Measurements from ENCODE around the gene PCDHB11.
A peak's percentile ranks its signal among the peaks of the same experiment; 100 is the strongest.
"Not testable (repeated sequence)": the region's sequence is repeated elsewhere in the genome, so short reads cannot be mapped to it uniquely, and the experiment has no call there.

The PCDHB11 gene

DNA sequence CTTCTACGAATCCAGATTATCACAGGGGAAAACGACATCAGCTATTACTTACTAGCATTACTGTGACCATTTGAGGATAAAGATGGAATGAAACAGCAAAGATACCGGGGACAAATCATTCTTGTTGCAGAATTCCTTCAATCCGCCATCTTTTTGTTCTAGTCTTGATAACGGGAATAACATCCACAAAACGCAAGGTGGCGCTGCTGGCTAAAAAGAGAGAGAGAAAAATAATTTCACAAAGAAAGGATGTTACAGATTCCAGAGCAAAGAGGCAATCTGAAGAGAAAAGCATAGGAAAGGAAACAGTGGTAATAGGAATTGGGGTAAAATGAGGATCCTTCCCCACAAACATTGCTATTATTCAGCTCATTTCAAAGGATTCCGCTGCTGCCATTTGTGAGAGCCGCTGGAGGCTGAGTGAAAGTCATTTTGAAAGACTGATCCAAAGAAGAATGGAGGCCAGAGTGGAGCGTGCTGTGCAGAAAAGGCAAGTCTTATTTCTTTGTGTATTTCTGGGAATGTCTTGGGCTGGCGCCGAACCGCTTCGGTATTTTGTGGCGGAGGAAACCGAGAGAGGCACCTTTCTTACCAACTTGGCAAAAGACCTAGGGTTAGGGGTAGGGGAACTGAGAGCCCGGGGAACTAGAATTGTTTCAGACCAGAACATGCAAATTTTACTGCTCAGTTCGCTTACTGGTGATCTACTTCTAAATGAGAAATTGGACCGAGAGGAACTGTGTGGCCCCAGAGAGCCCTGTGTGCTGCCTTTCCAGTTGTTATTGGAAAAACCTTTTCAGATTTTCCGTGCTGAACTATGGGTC, 26.8 kb upstream of the PCDHB11 start, which contains the start of gene PCDHB7:
TSS of gene PCDHB7 (plus strand) at position 264 of the 824 bp plus-strand sequence. CDS start at position 456, 192 bp downstream.
- DNase-seq (ENCODE audit: insufficient read length, low spot score) (no peak), FAIRE-seq (no peak)

DNA sequence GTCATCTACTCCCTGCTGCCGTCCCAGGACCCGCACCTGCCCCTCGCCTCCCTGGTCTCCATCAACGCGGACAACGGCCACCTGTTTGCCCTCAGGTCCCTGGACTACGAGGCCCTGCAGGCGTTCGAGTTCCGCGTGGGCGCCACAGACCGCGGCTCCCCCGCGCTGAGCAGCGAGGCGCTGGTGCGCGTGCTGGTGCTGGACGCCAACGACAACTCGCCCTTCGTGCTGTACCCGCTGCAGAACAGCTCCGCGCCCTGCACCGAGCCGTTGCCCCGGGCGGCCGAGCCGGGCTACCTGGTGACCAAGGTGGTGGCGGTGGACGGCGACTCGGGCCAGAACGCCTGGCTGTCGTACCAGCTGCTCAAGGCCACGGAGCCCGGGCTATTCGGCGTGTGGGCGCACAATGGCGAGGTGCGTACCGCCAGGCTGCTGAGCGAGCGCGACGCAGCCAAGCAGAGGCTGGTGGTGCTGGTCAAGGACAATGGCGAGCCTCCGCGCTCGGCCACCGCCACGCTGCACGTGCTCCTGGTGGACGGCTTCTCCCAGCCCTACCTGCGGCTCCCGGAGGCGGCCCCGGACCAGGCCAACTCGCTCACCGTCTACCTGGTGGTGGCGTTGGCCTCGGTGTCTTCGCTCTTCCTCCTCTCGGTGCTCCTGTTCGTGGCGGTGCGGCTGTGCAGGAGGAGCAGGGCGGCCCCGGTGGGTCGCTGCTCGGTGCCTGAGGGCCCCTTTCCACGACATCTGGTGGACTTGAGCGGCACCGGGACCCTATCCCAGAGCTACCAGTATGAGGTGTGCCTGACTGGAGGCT, 24.9 kb upstream of the PCDHB11 start:
- not testable (repeated sequence) for DNase-seq (ENCODE audit: insufficient read length, low spot score); FAIRE-seq

More for the DNA sequence above, 26.8 kb upstream of the PCDHB11 start, which contains the start of gene PCDHB7:
- TF ChIP-seq POLR2A (IDR thresholded peaks at IDR 0.05; ENCODE audit: low read depth, low read length) (no peak), PAX5 (IDR thresholded peaks at IDR 0.05; ENCODE audit: insufficient read depth, low read length, severe bottlenecking) (no peak), POU2F2 (IDR thresholded peaks at IDR 0.05; ENCODE audit: low read depth, low read length) (no peak), SPI1 (IDR thresholded peaks at IDR 0.05; ENCODE audit: low read depth, low read length) (no peak), POLR2AphosphoS5 (IDR thresholded peaks at IDR 0.05; ENCODE audit: low read depth, low read length) (no peak), TAF1 (IDR thresholded peaks at IDR 0.05; ENCODE audit: low read depth, low read length) (no peak)

GRCh38 chr5:141175933-141176332, 23.5 kb upstream of the PCDHB11 start:
- no peak for FAIRE-seq
- TF ChIP-seq TAF1 (IDR thresholded peaks at IDR 0.05; ENCODE audit: low read depth, low read length) (no peak), POU2F2 (IDR thresholded peaks at IDR 0.05; ENCODE audit: low read depth, low read length) (no peak), POLR2AphosphoS5 (IDR thresholded peaks at IDR 0.05; ENCODE audit: low read depth, low read length) (no peak), POLR2A (IDR thresholded peaks at IDR 0.05; ENCODE audit: low read depth, low read length) (no peak), PAX5 (IDR thresholded peaks at IDR 0.05; ENCODE audit: insufficient read depth, low read length, severe bottlenecking) (no peak), SPI1 (IDR thresholded peaks at IDR 0.05; ENCODE audit: low read depth, low read length) (no peak)
- DNase-seq (ENCODE audit: insufficient read length, low spot score): no peak

DNA sequence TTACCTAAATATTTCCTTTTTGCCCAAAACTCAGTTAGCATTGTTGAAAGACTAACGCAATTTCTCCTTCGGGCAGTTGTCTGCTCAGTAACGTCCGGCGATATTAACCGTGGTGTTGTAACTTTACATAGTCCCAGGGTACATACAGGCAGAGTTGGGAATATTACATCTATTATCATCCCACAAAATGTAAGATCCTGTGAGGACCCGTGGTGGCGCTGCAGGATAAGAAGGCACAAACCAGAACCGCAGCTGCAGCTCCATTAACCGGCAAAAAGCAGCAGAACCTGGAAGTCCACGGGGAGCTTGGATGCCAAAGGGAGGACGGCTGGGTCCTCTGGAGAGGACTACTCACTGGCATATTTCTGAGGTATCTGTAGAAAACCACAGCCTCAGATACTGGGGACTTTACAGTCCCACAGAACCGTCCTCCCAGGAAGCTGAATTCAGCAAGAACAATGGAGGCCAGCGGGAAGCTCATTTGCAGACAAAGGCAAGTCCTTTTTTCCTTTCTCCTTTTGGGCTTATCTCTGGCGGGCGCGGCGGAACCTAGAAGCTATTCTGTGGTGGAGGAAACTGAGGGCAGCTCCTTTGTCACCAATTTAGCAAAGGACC, 21.7 kb upstream of the PCDHB11 start, which contains the start of gene PCDHB8:
TSS of gene PCDHB8 (plus strand) at position 214 of the 615 bp plus-strand sequence. CDS start at position 459, 245 bp downstream.
- peak; percentile 20 for FAIRE-seq
- DNase-seq (ENCODE audit: insufficient read length, low spot score): not testable (repeated sequence)

DNA sequence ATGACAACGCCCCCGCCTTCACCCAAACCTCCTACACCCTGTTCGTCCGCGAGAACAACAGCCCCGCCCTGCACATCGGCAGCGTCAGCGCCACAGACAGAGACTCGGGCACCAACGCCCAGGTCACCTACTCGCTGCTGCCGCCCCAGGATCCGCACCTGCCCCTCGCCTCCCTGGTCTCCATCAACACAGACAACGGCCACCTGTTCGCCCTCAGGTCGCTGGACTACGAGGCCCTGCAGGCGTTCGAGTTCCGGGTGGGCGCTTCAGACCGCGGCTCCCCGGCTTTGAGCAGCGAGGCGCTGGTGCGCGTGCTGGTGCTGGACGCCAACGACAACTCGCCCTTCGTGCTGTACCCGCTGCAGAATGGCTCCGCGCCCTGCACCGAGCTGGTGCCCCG, 20.1 kb upstream of the PCDHB11 start:
- not testable (repeated sequence) for FAIRE-seq; DNase-seq (ENCODE audit: insufficient read length, low spot score)

GRCh38 chr5:141179876-141180275, 19.6 kb upstream of the PCDHB11 start:
- not testable (repeated sequence) for DNase-seq (ENCODE audit: insufficient read length, low spot score); FAIRE-seq

DNA sequence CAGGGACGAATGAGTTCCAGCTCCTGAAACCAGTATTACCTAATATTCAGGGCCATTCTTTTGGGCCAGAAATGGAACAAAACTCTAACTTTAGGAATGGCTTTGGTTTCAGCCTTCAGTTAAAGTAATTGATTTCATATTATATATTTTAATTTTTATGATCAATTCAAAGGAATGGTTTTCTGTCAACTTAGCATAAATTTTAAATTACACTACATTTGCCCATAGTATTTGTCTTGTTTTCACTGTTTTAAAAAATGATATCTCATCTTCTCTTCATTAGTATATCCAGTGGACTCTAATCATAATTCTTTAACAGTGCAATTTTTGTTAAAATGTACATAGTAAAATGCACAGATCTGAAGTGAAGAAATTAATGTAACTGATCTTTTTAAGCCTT, 19.1 kb upstream of the PCDHB11 start:
- TF ChIP-seq TAF1 (IDR thresholded peaks at IDR 0.05; ENCODE audit: low read depth, low read length): no peak
- TF ChIP-seq POLR2AphosphoS5 (IDR thresholded peaks at IDR 0.05; ENCODE audit: low read depth, low read length): no peak
- TF ChIP-seq POU2F2 (IDR thresholded peaks at IDR 0.05; ENCODE audit: low read depth, low read length): no peak
- no peak for TF ChIP-seq POLR2A (IDR thresholded peaks at IDR 0.05; ENCODE audit: low read depth, low read length)
- no peak for TF ChIP-seq SPI1 (IDR thresholded peaks at IDR 0.05; ENCODE audit: low read depth, low read length)
- no peak for TF ChIP-seq PAX5 (IDR thresholded peaks at IDR 0.05; ENCODE audit: insufficient read depth, low read length, severe bottlenecking)
- no peak for DNase-seq (ENCODE audit: insufficient read length, low spot score)
- FAIRE-seq: no peak

GRCh38 chr5:141182248-141182647, 17.2 kb upstream of the PCDHB11 start, which contains the start of gene PCDHB16:
Gene PCDHB16 (plus strand): TSS chr5:141182387. CDS start chr5:141182560, 173 bp downstream.
- no peak for DNase-seq (ENCODE audit: insufficient read length, low spot score)
- no peak for FAIRE-seq
- TF ChIP-seq PAX5 (IDR thresholded peaks at IDR 0.05; ENCODE audit: insufficient read depth, low read length, severe bottlenecking) (no peak), TAF1 (IDR thresholded peaks at IDR 0.05; ENCODE audit: low read depth, low read length) (no peak), POLR2A (IDR thresholded peaks at IDR 0.05; ENCODE audit: low read depth, low read length) (no peak), POU2F2 (IDR thresholded peaks at IDR 0.05; ENCODE audit: low read depth, low read length) (no peak), POLR2AphosphoS5 (IDR thresholded peaks at IDR 0.05; ENCODE audit: low read depth, low read length) (no peak), SPI1 (IDR thresholded peaks at IDR 0.05; ENCODE audit: low read depth, low read length) (no peak)

DNA sequence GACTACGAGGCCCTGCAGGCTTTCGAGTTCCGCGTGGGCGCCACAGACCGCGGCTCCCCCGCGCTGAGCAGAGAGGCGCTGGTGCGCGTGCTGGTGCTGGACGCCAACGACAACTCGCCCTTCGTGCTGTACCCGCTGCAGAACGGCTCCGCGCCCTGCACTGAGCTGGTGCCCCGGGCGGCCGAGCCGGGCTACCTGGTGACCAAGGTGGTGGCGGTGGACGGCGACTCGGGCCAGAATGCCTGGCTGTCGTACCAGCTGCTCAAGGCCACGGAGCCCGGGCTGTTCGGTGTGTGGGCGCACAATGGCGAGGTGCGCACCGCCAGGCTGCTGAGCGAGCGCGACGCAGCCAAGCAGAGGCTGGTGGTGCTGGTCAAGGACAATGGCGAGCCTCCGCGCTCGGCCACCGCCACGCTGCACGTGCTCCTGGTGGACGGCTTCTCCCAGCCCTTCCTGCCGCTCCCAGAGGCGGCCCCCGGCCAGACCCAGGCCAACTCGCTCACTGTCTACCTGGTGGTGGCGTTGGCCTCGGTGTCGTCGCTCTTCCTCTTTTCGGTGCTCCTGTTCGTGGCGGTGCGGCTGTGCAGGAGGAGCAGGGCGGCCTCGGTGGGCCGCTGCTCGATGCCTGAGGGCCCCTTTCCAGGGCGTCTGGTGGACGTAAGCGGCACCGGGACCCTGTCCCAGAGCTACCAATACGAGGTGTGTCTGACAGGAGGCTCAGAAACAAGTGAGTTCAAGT, 15.1 kb upstream of the PCDHB11 start:
- not testable (repeated sequence) for DNase-seq (ENCODE audit: insufficient read length, low spot score); FAIRE-seq

DNA sequence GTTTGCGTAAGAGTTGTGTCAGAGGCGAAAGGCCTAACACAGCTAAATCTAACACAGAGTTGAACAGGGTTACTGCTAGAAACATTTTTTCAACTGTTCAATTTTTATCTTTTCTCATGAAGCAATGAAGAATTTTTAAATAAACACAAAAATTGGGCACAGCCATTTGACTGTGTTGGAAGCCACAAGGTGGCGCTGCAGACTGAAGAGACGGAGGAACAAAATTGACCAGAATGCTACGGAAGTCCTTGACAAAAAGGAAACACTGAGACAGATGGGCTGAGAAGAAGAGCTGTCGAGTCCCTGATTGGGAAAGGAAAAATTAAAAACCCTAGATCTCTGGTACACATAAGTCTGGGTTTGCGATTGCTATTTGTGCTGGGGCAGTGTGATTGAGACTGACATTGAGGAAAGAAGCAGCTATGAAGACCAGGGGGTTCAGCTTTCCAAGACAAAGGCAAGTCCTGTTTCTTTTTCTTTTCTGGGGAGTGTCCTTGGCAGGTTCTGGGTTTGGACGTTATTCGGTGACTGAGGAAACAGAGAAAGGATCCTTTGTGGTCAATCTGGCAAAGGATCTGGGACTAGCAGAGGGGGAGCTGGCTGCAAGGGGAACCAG, 12.4 kb upstream of the PCDHB11 start, which contains the start of gene PCDHB9:
TSS of gene PCDHB9 (plus strand) at position 265 of the 616 bp plus-strand sequence. CDS start at position 423, 158 bp downstream.
- FAIRE-seq: no peak
- TF ChIP-seq SPI1 (IDR thresholded peaks at IDR 0.05; ENCODE audit: low read depth, low read length): no peak
- no peak for TF ChIP-seq PAX5 (IDR thresholded peaks at IDR 0.05; ENCODE audit: insufficient read depth, low read length, severe bottlenecking)
- TF ChIP-seq POLR2A (IDR thresholded peaks at IDR 0.05; ENCODE audit: low read depth, low read length): no peak
- TF ChIP-seq POU2F2 (IDR thresholded peaks at IDR 0.05; ENCODE audit: low read depth, low read length): no peak
- no peak for TF ChIP-seq POLR2AphosphoS5 (IDR thresholded peaks at IDR 0.05; ENCODE audit: low read depth, low read length)
- no peak for DNase-seq (ENCODE audit: insufficient read length, low spot score)

- not testable (repeated sequence) for FAIRE-seq; DNase-seq (ENCODE audit: insufficient read length, low spot score)
Measured at GRCh38 chr5:141188682-141189081, 10.7 kb upstream of the PCDHB11 start.

DNA sequence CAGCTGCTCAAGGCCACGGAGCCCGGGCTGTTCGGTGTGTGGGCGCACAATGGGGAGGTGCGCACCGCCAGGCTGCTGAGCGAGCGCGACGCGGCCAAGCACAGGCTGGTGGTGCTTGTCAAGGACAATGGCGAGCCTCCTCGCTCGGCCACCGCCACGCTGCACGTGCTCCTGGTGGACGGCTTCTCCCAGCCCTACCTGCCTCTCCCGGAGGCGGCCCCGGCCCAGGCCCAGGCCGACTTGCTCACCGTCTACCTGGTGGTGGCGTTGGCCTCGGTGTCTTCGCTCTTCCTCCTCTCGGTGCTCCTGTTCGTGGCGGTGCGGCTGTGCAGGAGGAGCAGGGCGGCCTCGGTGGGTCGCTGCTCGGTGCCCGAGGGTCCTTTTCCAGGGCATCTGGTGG, 10.3 kb upstream of the PCDHB11 start:
- DNase-seq (ENCODE audit: insufficient read length, low spot score); FAIRE-seq: not testable (repeated sequence)

All from GM12891 (cell line).